ENCODE measurements around the gene TMEM225B. TPM values are rescaled to one million over a fixed set of nuclear protein-coding genes. Genes with fewer than 3 reads are reported as not detected.
"Not testable (repeated sequence)": the region's sequence is repeated elsewhere in the genome, so short reads cannot be mapped to it uniquely, and the experiment has no call there.

The TMEM225B gene
- 1 to 10 TPM in 1 of 3 donors, under 1 TPM in 2; 0.58 to 1.2 (median 0.82) TPM for total RNA-seq
- long read RNA-seq, donor 1 = 0 reads
- long read RNA-seq, donor 2 = 0 reads

- intact Hi-C loops (cut with DNase I, micrococcal nuclease) = no loop called here
- no peak for TF ChIP-seq CTCF (IDR thresholded peaks at IDR 0.05)
- Histone ChIP-seq H3K4me3 (no peak within 1 kb of the TSS), H3K4me1 (ENCODE audit: low read depth) (no peaks in the 10 kb centered on the region), H3K9me3 (no peaks in the 10 kb centered on the region), H3K36me3 (ENCODE audit: low read depth) (no peaks in the 10 kb centered on the region)
- DNase-seq = no peak
- ATAC-seq = no peak
These were observed at the start of gene TMEM225B for GRCh38 chr7:99597762-99598501. Gene TMEM225B (plus strand): TSS chr7:99598267. CDS start chr7:99604389, 6,122 bp downstream.

- H3K9me3 ChIP-seq; H3K4me1 ChIP-seq (ENCODE audit: low read depth); ATAC-seq; intact Hi-C loops (cut with DNase I, micrococcal nuclease); DNase-seq; H3K4me3 ChIP-seq; H3K36me3 ChIP-seq (ENCODE audit: low read depth): not testable (repeated sequence)
These were observed 48.5 kb upstream of the TMEM225B start for GRCh38 chr7:99549545-99549944.

- ATAC-seq (peak; percentile 26), DNase-seq (peak in 2 of 3 donors; percentile 9 to 30)
- TF ChIP-seq CTCF (IDR thresholded peaks at IDR 0.05) = no peak
- Histone ChIP-seq H3K4me1 (ENCODE audit: low read depth) (peaks cover 6% of the 10 kb centered on the region), H3K4me3 (peak overlapping the region; percentile 84), H3K36me3 (ENCODE audit: low read depth) (no peaks in the 10 kb centered on the region), H3K9me3 (no peaks in the 10 kb centered on the region)
- intact Hi-C loops (cut with DNase I, micrococcal nuclease) = no loop called here
These were observed 46.7 kb upstream of the TMEM225B start for GRCh38 chr7:99551334-99551733.

GRCh38 chr7:99551767-99552463 lies 46.2 kb upstream of the TMEM225B start, which contains the start of gene FAM200A:
Gene FAM200A (minus strand): TSS chr7:99552114. CDS start chr7:99548407, 3,707 bp downstream.
- H3K4me1 ChIP-seq (ENCODE audit: low read depth) = peaks cover 11% of the 10 kb centered on the region
- intact Hi-C loops (cut with DNase I, micrococcal nuclease) = no loop called here
- no peaks in the 10 kb centered on the region for H3K9me3 ChIP-seq
- DNase-seq (peak; percentile 91 to 94 (median 93)), ATAC-seq (peak; percentile 100)
- H3K36me3 ChIP-seq (ENCODE audit: low read depth) = no peaks in the 10 kb centered on the region
- H3K4me3 ChIP-seq = peak within 1 kb of the TSS; percentile 84
- TF ChIP-seq CTCF (IDR thresholded peaks at IDR 0.05) = no peak

GRCh38 chr7:99553039-99553438 lies 45.0 kb upstream of the TMEM225B start:
- intact Hi-C loops (cut with DNase I, micrococcal nuclease) = no loop called here
- H3K4me3 ChIP-seq = no peak overlapping the region
- no peak for TF ChIP-seq CTCF (IDR thresholded peaks at IDR 0.05)

GRCh38 chr7:99554939-99555338 lies 43.1 kb upstream of the TMEM225B start:
- ATAC-seq (no peak), DNase-seq (no peak)
- no peaks in the 10 kb centered on the region for H3K9me3 ChIP-seq
- intact Hi-C loops (cut with DNase I, micrococcal nuclease) = no loop called here
- no peak overlapping the region for H3K4me3 ChIP-seq
- no peak for TF ChIP-seq CTCF (IDR thresholded peaks at IDR 0.05)
- peaks cover 19% of the 10 kb centered on the region for H3K4me1 ChIP-seq (ENCODE audit: low read depth)
- no peaks in the 10 kb centered on the region for H3K36me3 ChIP-seq (ENCODE audit: low read depth)

More at GRCh38 chr7:99553039-99553438, 45.0 kb upstream of the TMEM225B start:
- Histone ChIP-seq H3K36me3 (ENCODE audit: low read depth) (no peaks in the 10 kb centered on the region), H3K9me3 (no peaks in the 10 kb centered on the region), H3K4me1 (ENCODE audit: low read depth) (peaks cover 14% of the 10 kb centered on the region)
- ATAC-seq (no peak), DNase-seq (no peak)
